Gastroesophageal sphincter (tissue), 3 donors: ENCODE data around the gene VIPR1.

Source experiments
- CTCF ChIP-seq, 4 experiments: fragments of 200-600 bp in 2 of 4; fragments of 450-650 bp in 2 of 4; sonication (generic) in 1 of 4; IDR thresholded peaks; one replicate each; pipeline ENCODE4 v1.5.1; 2017 to 2019; ENCODE audit warnings: antibody characterized with exemption in 4 of 4, mild to moderate bottlenecking in 2 of 4, moderate library complexity in 2 of 4
- POLR2A ChIP-seq, 2 donors: fragments of 450-650 bp; IDR thresholded peaks; one replicate each; pipeline ENCODE4 v1.6.1; 2017; ENCODE audit warnings: antibody characterized with exemption in 2 of 2, mild to moderate bottlenecking in 2 of 2, moderate library complexity in 1 of 2

DNA sequence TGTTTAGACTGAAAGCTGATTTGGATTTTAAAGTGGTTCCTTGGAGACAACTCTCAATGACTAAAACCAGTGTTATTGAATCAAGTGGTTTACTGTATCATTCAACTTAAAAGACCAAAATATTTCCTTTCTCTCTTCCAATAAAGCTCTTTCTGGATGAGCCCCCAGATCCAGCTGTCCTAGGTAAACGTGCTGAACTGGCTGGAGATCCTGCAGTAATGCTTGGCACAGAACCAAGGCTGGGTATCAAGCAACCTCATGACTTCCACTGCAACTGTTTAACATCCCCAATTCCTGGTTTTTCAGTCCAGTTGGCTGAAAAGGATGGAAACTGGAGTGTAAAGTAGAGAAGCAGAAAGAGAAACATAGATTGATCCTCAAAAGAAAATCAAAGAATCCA is 50.4 kb downstream of the VIPR1 start:
- no peak for TF ChIP-seq CTCF (IDR thresholded peaks at IDR 0.05)
- no peak for TF ChIP-seq POLR2A (IDR thresholded peaks at IDR 0.05)
